IMR-90 (cell line): Measurements from ENCODE around the gene METTL8. TPM values are rescaled to one million over a fixed set of nuclear protein-coding genes. Genes with fewer than 3 reads are reported as not detected.
A peak's percentile ranks its signal among the peaks of the same experiment; 100 is the strongest.

Experiments
- ATAC-seq: fragments of 200-7000 bp; cut with Tn5 transposase; 2 replicates; pipeline ENCODE4 v1.9.1; 2020; ENCODE audit warnings: low read depth, mild to moderate bottlenecking, moderate library complexity
- BruUV-seq: library from RNA; stranded (reverse); fragments of 400-500 nt; replicated peaks from 2 replicates; lab custom pipeline; 2021; lab: Mats Ljungman, UMichigan
- CTCF ChIA-PET: fragments of 300-600 bp; formaldehyde crosslinking; extraction: SDS; loops from one replicate; lab custom pipeline; 2021; ENCODE audit warnings: antibody characterized with exemption; lab: Yijun Ruan, JAX
- POLR2A ChIA-PET: fragments of 300-600 bp; sonication (Branson Sonifier 250); formaldehyde crosslinking; loops from one replicate; lab custom pipeline; 2022; ENCODE audit warnings: antibody characterized with exemption; ENCODE audit not compliant: unreplicated experiment; lab: Charles Lee
- DNase-seq: peaks from one replicate; pipeline ENCODE4 v3.0.0; 2013
- H2AFZ ChIP-seq: replicated peaks from 2 replicates; pipeline ENCODE3; 2013; ENCODE audit warnings: low read length, mild to moderate bottlenecking; ENCODE audit not compliant: poor library complexity
- H2AK5ac ChIP-seq: 2 replicates; pipeline ENCODE4 v1.6.1; 2013; ENCODE audit warnings: low read depth, low read length, inconsistent platforms
- H2AK9ac ChIP-seq: replicated peaks from 2 replicates; pipeline ENCODE3; 2013; ENCODE audit warnings: mild to moderate bottlenecking, low read depth, low read length, moderate library complexity; ENCODE audit not compliant: poor library complexity
- H2BK120ac ChIP-seq: 2 replicates; pipeline ENCODE4 v1.6.1; 2013; ENCODE audit warnings: low read depth, low read length, inconsistent platforms
- H2BK15ac ChIP-seq: 3 replicates; pipeline ENCODE4 v1.6.1; 2013; ENCODE audit warnings: low read depth, low read length, inconsistent platforms
- H2BK20ac ChIP-seq: 2 replicates; pipeline ENCODE4 v1.6.1; 2013; ENCODE audit warnings: low read depth, mild to moderate bottlenecking, inconsistent platforms, low read length, moderate library complexity
- H2BK5ac ChIP-seq: 2 replicates; pipeline ENCODE4 v1.6.1; 2013; ENCODE audit warnings: mild to moderate bottlenecking, low read depth, low read length, inconsistent platforms; ENCODE audit not compliant: poor library complexity, severe bottlenecking
- H3K14ac ChIP-seq: replicated peaks from 2 replicates; pipeline ENCODE4 v1.6.1; 2013; ENCODE audit warnings: low read depth, low read length, inconsistent platforms
- H3K18ac ChIP-seq: 2 replicates; pipeline ENCODE4 v1.6.1; 2013; ENCODE audit warnings: low read depth, low read length, control low read depth
- H3K23ac ChIP-seq: 2 replicates; pipeline ENCODE4 v1.6.1; 2013; ENCODE audit warnings: low read depth, low read length, inconsistent platforms
- H3K27ac ChIP-seq: 2 replicates; pipeline ENCODE4 v1.5.1; 2013; ENCODE audit warnings: mild to moderate bottlenecking, control low read depth, low read length; ENCODE audit not compliant: insufficient read depth
- H3K27me3 ChIP-seq: 2 replicates; pipeline ENCODE4 v1.6.1; 2013; ENCODE audit warnings: low read length; ENCODE audit not compliant: control insufficient read depth, insufficient read depth
- H3K36me3 ChIP-seq: 2 replicates; pipeline ENCODE4 v1.6.1; 2013; ENCODE audit warnings: low read length, mixed read lengths; ENCODE audit not compliant: control insufficient read depth, insufficient read depth
- H3K4ac ChIP-seq: 2 replicates; pipeline ENCODE4 v1.6.1; 2013; ENCODE audit warnings: low read depth, low read length, inconsistent platforms
- H3K4me1 ChIP-seq: 2 replicates; pipeline ENCODE4 v1.6.1; 2013; ENCODE audit warnings: low read length, mixed read lengths; ENCODE audit not compliant: control insufficient read depth, insufficient read depth
- H3K4me2 ChIP-seq: 2 replicates; pipeline ENCODE4 v1.6.1; 2013; ENCODE audit warnings: low read depth, mild to moderate bottlenecking, control low read depth, low read length, moderate library complexity
- H3K4me3 ChIP-seq: 2 replicates; pipeline ENCODE4 v1.5.1; 2013; ENCODE audit warnings: low read depth, mild to moderate bottlenecking, control low read depth, low read length, moderate library complexity; ENCODE audit not compliant: insufficient read depth
- H3K56ac ChIP-seq: 2 replicates; pipeline ENCODE4 v1.6.1; 2013; ENCODE audit warnings: low read length, inconsistent platforms; ENCODE audit not compliant: insufficient read depth; ENCODE audit errors: extremely low read depth
- H3K79me1 ChIP-seq, 2 experiments: 2 replicates each; pipeline ENCODE4 v1.6.1; 2013; ENCODE audit warnings: low read length in 2 of 2, inconsistent platforms in 1 of 2, low read depth in 1 of 2
- H3K9ac ChIP-seq: 2 replicates; pipeline ENCODE4 v1.6.1; 2013; ENCODE audit warnings: low read depth, low read length, control low read depth
- H3K9me1 ChIP-seq: 2 replicates; pipeline ENCODE4 v1.6.1; 2013; ENCODE audit warnings: low read length, inconsistent platforms; ENCODE audit not compliant: insufficient read depth
- H3K9me3 ChIP-seq: 2 replicates; pipeline ENCODE4 v1.6.1; 2013; ENCODE audit warnings: low read length; ENCODE audit not compliant: control insufficient read depth, insufficient read depth
- H4K20me1 ChIP-seq: 2 replicates; pipeline ENCODE4 v1.6.1; 2013; ENCODE audit warnings: low read length, inconsistent platforms; ENCODE audit not compliant: insufficient read depth
- H4K5ac ChIP-seq: 2 replicates; pipeline ENCODE4 v1.6.1; 2013; ENCODE audit warnings: mild to moderate bottlenecking, low read depth, low read length, control low read depth
- H4K8ac ChIP-seq, 2 experiments: 2 replicates each; pipeline ENCODE4 v1.6.1; 2013; ENCODE audit warnings: low read depth in 2 of 2, low read length in 2 of 2, control low read depth in 1 of 2, inconsistent platforms in 1 of 2
- H4K91ac ChIP-seq: 2 replicates; pipeline ENCODE4 v1.6.1; 2013; ENCODE audit warnings: low read depth, low read length, inconsistent platforms; ENCODE audit not compliant: insufficient read depth
- CHD1 ChIP-seq: IDR thresholded peaks from 2 replicates; pipeline ENCODE4 v1.6.1; 2012; ENCODE audit warnings: low read depth, low read length, improper control_type of control experiment
- MAFK ChIP-seq: IDR thresholded peaks from 2 replicates; pipeline ENCODE4 v1.6.1; 2012; ENCODE audit warnings: low read depth, low read length, improper control_type of control experiment
- MXI1 ChIP-seq: IDR thresholded peaks from 2 replicates; pipeline ENCODE4 v1.6.1; 2012; ENCODE audit warnings: low read depth, mild to moderate bottlenecking, low read length, moderate library complexity, borderline replicate concordance
- POLR2A ChIP-seq: IDR thresholded peaks from 2 replicates; pipeline ENCODE4 v1.6.1; 2012; ENCODE audit warnings: mild to moderate bottlenecking, low read depth, low read length
- RAD21 ChIP-seq: IDR thresholded peaks from 2 replicates; pipeline ENCODE4 v1.6.1; 2012; ENCODE audit warnings: low read length, improper control_type of control experiment
- WGBS, 2 experiments: methylation state at CpG; one replicate each; pipeline versions ENCODE4 v1.1.5 to v1.1.7; 2013; ENCODE audit warnings: missing lambda C conversion rate in 2 of 2; ENCODE audit not compliant: insufficient read length in 1 of 2; ENCODE audit errors: extremely low coverage in 2 of 2; 5-methylcytosine and 5-hydroxymethylcytosine counted together
- dilution Hi-C: fragments of 300-500 bp; cut with HindIII; formaldehyde crosslinking; loops from one replicate; pipeline ENCODE4 v1.14.3; 2018; ENCODE audit warnings: low sequenced_read_pairs; ENCODE audit not compliant: unreplicated experiment
- in situ Hi-C: fragments of 300-500 bp; cut with MboI; formaldehyde crosslinking; loops from 3 replicates; pipeline ENCODE4 v1.14.3; 2019; ENCODE audit warnings: low sequenced_read_pairs, inconsistent platforms, mixed read lengths
- intact Hi-C: fragments of 100-400 bp; cut with micrococcal nuclease; formaldehyde crosslinking; loops from 2 replicates; pipeline ENCODE4 v1.10.0; 2022
- polyA plus RNA-seq, 3 experiments: library from polyadenylated mRNA; depleted of rRNA; stranded (reverse); fragments of >200 nt; gene quantifications; 2 replicates each; pipeline ENCODE4 v1.2.3, GENCODE V29; 2012; ENCODE audit warnings: low replicate concordance in 1 of 3
- total RNA-seq: library from RNA; depleted of rRNA; stranded (reverse); fragments of >200 nt; gene quantifications from 2 replicates; pipeline ENCODE4 v1.2.3, GENCODE V29; 2012

METTL8 gene
- total and polyA plus RNA-seq, 2 of the 4 experiments (the other 2 are of a cell fraction): 6.9 to 10.6 TPM

- POLR2A ChIA-PET: no interaction called here
- Histone ChIP-seq H3K23ac (no peak overlapping the region), H2BK15ac (no peak overlapping the region), H4K8ac (no peak overlapping the region), H3K9me1 (no peaks in the 10 kb centered on the region), H2AK5ac (no peak overlapping the region), H3K79me1 (no peaks in the 10 kb centered on the region), H3K56ac (no peak overlapping the region), H3K4me2 (no peak overlapping the region), H3K9me3 (no peaks in the 10 kb centered on the region), H2BK120ac (no peak overlapping the region), H3K27ac (no peak overlapping the region), H2BK20ac (0 out of 2 replicates have a peak overlapping the region, but pooled peaks have one; percentile 16), H3K4me1 (no peaks in the 10 kb centered on the region), H3K14ac (no peak overlapping the region), H3K9ac (no peak overlapping the region), H3K4me3 (no peak overlapping the region), H3K27me3 (no peaks in the 10 kb centered on the region), H2BK5ac (no peak overlapping the region), H4K20me1 (no peaks in the 10 kb centered on the region), H3K18ac (no peak overlapping the region), H2AFZ (no peak overlapping the region), H3K36me3 (no peaks in the 10 kb centered on the region), H2AK9ac (no peak overlapping the region), H4K91ac (no peak overlapping the region), H4K5ac (no peak overlapping the region), H3K4ac (no peak overlapping the region)
- no peak for TF ChIP-seq MXI1
- no peak for TF ChIP-seq MAFK
- no peak for TF ChIP-seq CHD1
- no peak for TF ChIP-seq POLR2A
- no peak for TF ChIP-seq RAD21
- CTCF ChIA-PET: interaction anchor here (0.6 kb wide), 1 partner anchor 136 kb away, joined by 3 read pairs; no protein-coding TSS in a partner anchor
- DNase-seq (no peak), ATAC-seq (no peak)
- dilution Hi-C loops: no loop called here
- BruUV-seq: no TSS peak
- WGBS, 2 experiments: 73% methylated on average over 5 of the region's 13 CpGs; no CpG with 5 or more reads in 1 of the 2 experiments
- in situ Hi-C loops: no loop called here
- intact Hi-C loops: no loop called here
Measured at GRCh38 chr2:171279983-171280790, 153.6 kb downstream of the METTL8 start.
